Lower leg skin (tissue), 4 donors: Measurements from ENCODE around the gene WBP4. TPM values are rescaled to one million over a fixed set of nuclear protein-coding genes. Genes with fewer than 3 reads are reported as not detected.

Experiments
- DNase-seq, 2 donors: peaks; one replicate each; pipeline ENCODE4 v3.0.0-alpha.2; 2019; ENCODE audit warnings: low spot score in 2 of 2
- H3K4me3 ChIP-seq: fragments of 200-600 bp; sonication (generic); 2 replicates; pipeline ENCODE4 v1.5.1; 2017; ENCODE audit warnings: mild to moderate bottlenecking, low read depth; ENCODE audit not compliant: poor library complexity, severe bottlenecking
- POLR2A ChIP-seq, 2 donors: fragments of 450-650 bp; IDR thresholded peaks; one replicate each; pipeline ENCODE4 v1.6.1; 2016 to 2017; ENCODE audit warnings: antibody characterized with exemption in 2 of 2, mild to moderate bottlenecking in 1 of 2, moderate library complexity in 1 of 2
- WGBS, 2 donors: methylation state at CpG; one replicate each; pipeline ENCODE4 v1.1.5; 2018; 5-methylcytosine and 5-hydroxymethylcytosine counted together
- intact Hi-C: fragments of 100-400 bp; cut with DNase I; formaldehyde crosslinking; loops from one replicate; pipeline ENCODE4 v1.15.0; 2023; ENCODE audit warnings: low total_unique reads
- total RNA-seq, 4 donors: library from RNA; depleted of rRNA; stranded (reverse); fragments of >200 nt; gene quantifications; one replicate each; pipeline ENCODE4 v1.1.0, GENCODE V29; 2016
- TF ChIP-seq, protein P1 (sequence below), 3 donors: fragments of 450-650 bp; IDR thresholded peaks; one replicate each; pipeline ENCODE4 v1.5.1; 2016; ENCODE audit warnings: antibody characterized with exemption in 3 of 3, mild to moderate bottlenecking in 3 of 3, moderate library complexity in 2 of 3

Gene WBP4
- total RNA-seq, 4 donors from 2014 or later: 7.2 to 11.2 (median 9.8) TPM

DNA sequence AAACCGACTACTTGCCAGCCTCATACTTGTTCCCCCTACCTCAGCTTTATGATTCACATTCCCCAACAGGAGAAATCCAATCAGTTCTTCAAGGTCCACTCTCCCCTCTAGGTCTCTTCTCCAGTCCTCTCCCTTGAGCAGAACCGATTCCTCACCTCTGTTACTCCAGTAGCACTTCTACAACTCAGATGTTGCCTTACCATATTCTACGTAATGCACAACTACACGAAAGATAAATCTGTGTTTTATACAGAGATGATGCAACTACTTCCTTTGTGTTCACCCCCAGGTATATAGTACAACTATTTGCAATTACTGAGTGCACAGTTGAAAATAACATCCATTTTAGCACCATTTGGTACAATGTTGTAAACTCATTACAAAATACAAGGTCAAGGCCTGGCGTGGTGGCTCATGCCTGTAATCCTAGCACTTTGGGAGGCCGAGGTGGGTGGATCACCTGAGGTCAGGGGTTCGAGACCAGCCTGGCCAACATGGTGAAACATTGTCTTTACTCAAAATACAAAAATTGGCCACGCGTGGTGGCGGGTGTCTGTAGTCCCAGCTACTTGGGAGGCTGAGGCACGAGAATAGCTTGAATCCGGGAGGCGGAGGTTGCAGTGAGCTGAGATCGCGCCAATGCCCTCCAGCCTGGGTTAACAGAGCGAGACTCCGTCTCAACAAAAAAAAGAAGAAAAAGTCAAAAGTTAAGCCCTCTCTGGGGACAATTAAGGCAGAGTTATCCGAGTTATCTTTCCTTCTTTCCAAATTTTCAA lies 2.8 kb upstream of the WBP4 start:
- intact Hi-C loops: no loop called here
- H3K4me3 ChIP-seq: peak overlapping the region; percentile 76
- no peak for DNase-seq
- 53 to 55% methylated on average over 18 of the region's 18 CpGs for WGBS, 2 donors
- TF ChIP-seq, protein P1, sequence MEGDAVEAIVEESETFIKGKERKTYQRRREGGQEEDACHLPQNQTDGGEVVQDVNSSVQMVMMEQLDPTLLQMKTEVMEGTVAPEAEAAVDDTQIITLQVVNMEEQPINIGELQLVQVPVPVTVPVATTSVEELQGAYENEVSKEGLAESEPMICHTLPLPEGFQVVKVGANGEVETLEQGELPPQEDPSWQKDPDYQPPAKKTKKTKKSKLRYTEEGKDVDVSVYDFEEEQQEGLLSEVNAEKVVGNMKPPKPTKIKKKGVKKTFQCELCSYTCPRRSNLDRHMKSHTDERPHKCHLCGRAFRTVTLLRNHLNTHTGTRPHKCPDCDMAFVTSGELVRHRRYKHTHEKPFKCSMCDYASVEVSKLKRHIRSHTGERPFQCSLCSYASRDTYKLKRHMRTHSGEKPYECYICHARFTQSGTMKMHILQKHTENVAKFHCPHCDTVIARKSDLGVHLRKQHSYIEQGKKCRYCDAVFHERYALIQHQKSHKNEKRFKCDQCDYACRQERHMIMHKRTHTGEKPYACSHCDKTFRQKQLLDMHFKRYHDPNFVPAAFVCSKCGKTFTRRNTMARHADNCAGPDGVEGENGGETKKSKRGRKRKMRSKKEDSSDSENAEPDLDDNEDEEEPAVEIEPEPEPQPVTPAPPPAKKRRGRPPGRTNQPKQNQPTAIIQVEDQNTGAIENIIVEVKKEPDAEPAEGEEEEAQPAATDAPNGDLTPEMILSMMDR (IDR thresholded peaks at IDR 0.05): no peak
- no peak for TF ChIP-seq POLR2A (IDR thresholded peaks at IDR 0.05)

DNA sequence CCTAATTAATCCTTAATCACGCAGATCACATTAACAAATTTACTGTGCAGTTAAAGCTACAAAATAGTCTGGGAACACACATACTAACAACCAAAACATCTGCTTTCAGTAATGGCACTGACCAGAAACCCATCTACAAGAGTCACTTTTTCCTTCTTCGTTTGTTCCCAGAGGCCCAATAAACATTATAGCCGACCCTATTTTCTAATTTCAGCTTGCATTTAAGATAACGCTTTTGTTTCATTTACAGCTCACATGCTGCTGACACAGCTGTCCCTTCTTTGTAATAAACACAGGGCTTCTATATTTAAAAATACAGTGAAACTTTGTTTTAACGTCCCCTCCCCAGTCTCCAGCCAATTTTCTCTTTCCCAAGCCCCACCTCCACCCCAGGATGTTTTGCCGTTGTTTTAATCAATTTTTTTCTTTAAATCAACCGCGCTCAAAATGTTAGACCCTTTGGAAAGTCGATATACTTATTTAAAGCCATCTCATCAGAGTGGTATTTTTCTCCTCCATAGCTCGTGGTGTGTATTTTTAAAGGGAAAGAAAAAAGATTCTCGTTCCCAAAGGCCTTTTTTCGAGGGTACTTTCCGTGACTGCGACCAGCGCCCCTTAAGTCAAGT lies 1.7 kb upstream of the WBP4 start:
- 0 to 1% methylated on average over 15 of the region's 15 CpGs for WGBS, 2 donors
- no peak for DNase-seq
- intact Hi-C loops: no loop called here
- H3K4me3 ChIP-seq: peak overlapping the region; percentile 76
- TF ChIP-seq, protein P1 (IDR thresholded peaks at IDR 0.05): no peak
- TF ChIP-seq POLR2A (IDR thresholded peaks at IDR 0.05): no peak

DNA sequence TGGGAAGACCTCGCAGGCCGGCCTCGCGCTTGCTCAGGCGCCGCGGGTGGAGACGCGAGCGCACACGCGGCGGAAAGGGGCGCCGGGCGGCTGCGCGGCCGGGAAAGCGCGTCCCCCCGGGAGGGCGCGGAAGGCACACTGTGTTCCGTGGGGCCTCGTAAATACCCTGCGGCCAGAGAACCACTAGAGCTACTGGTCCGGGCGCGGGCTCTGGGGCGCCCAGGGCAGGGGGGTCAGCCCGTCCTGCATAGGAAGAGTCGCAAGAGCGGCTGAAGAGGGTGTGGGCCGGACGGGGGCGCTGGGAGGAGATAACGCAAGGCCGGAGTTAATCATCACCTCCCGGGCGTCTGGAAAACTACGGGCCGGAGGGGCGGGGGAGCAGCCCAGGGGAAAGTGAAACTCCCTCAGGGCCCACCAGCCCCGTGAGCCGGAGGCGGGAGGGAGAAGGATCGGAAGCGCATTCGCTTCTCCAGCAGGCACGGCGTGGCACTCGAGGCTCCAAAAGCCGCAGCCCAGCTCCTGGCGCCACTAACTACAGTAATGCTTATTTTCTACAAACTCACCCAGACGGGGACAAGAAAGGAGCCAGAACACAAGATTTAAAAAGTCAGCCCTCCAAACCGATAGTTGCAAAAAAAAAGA lies 1.1 kb upstream of the WBP4 start:
- H3K4me3 ChIP-seq: peak overlapping the region; percentile 76
- intact Hi-C loops: no loop called here
- peak; percentile 90 to 98 for DNase-seq
- TF ChIP-seq, protein P1 (IDR thresholded peaks at IDR 0.05): no peak
- no peak for TF ChIP-seq POLR2A (IDR thresholded peaks at IDR 0.05)
- WGBS, 2 donors: 0% methylated on average over 47 to 57 of the region's 57 CpGs

DNA sequence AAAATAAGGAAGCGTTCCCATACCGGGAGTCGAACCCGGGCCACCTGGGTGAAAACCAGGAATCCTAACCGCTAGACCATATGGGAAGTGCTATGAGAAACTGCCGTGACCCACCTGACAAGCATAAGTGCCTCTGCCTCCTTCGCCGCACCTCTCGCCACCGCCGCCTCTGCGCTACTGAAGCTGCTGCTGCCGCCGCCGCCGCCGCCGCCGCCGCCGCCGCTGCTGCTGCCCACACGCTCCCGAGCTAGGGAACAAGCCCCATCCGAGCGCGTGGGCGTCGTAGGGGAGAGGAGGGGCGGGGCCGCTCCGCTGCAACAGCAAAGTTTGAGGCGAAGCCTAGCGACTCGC lies 610 bp upstream of the WBP4 start:
- H3K4me3 ChIP-seq: peak overlapping the region; percentile 76
- TF ChIP-seq, protein P1 (IDR thresholded peaks at IDR 0.05): no peak
- TF ChIP-seq POLR2A (IDR thresholded peaks at IDR 0.05): no peak
- DNase-seq: peak; percentile 80 to 96
- intact Hi-C loops: no loop called here
- 1 to 2% methylated on average over 22 to 34 of the region's 35 CpGs for WGBS, 2 donors

- no peak for DNase-seq
- WGBS, 2 donors: 1 to 2% methylated on average over 24 of the region's 24 CpGs
- intact Hi-C loops: no loop called here
- peak overlapping the region; percentile 76 for H3K4me3 ChIP-seq
- peak in 1 of 2 donors; percentile 27 for TF ChIP-seq POLR2A (IDR thresholded peaks at IDR 0.05)
- TF ChIP-seq, protein P1 (IDR thresholded peaks at IDR 0.05): no peak
Measured at GRCh38 chr13:41061914-41062837, 867 bp downstream of the WBP4 start.
